ENCODE measurements around the gene AKR1D1. TPM values are rescaled to one million over a fixed set of nuclear protein-coding genes. Genes with fewer than 3 reads are reported as not detected.
A peak's percentile ranks its signal among the peaks of the same experiment; 100 is the strongest.

Gene AKR1D1
- total and polyA plus RNA-seq, 2 of the 13 experiments (the other 11 are each of a cell fraction or from before 2014, with no cell fraction given) = 6.9 to 37.0 TPM

DNA sequence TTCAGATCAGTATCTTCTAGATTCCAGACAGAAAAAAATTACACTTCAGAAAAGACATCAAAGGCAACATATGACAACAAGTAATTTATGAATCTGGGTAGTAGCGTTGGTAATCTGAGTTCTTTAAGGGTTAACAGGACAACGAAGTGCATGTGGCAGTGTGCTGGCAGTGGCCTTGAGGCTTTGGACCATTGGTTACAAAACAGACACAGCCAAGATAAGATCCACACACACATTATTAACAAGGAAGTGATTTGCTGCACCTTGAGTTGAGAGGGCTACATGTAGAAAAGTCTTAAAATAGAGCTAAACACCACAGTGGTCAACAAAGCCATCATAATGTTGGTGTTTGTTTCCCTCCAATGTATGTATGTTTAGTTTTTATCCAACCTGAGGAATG, 40.6 kb downstream of the AKR1D1 start (continued):
- TF ChIP-seq ZNF460 (CRISPR knock-in tag; IDR thresholded peaks at IDR 0.05; ENCODE audit: borderline replicate concordance) (no peak), STAG1 (CRISPR knock-in tag; IDR thresholded peaks at IDR 0.05) (peak; percentile 19; the same call in 1 of the 2 replicates), TSC22D2 (CRISPR knock-in tag; IDR thresholded peaks at IDR 0.05; ENCODE audit: borderline replicate concordance) (no peak), BCL6 (CRISPR knock-in tag; IDR thresholded peaks at IDR 0.05) (peak; percentile 32; the same call in 1 of the 2 replicates), ZNF263 (CRISPR knock-in tag; IDR thresholded peaks at IDR 0.05) (no peak), NAIF1 (CRISPR knock-in tag; IDR thresholded peaks at IDR 0.05; ENCODE audit: borderline replicate concordance) (no peak), RXRB (CRISPR knock-in tag; IDR thresholded peaks at IDR 0.05; ENCODE audit: borderline replicate concordance) (peak; percentile 45; the same call in 1 of the 2 replicates), ZMYM3 (CRISPR knock-in tag; IDR thresholded peaks at IDR 0.05) (peak; percentile 66; the same call in 1 of the 2 replicates)
- TF ChIP-seq, protein P1, sequence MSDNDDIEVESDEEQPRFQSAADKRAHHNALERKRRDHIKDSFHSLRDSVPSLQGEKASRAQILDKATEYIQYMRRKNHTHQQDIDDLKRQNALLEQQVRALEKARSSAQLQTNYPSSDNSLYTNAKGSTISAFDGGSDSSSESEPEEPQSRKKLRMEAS (IDR thresholded peaks at IDR 0.05) = peak; percentile 90

DNA sequence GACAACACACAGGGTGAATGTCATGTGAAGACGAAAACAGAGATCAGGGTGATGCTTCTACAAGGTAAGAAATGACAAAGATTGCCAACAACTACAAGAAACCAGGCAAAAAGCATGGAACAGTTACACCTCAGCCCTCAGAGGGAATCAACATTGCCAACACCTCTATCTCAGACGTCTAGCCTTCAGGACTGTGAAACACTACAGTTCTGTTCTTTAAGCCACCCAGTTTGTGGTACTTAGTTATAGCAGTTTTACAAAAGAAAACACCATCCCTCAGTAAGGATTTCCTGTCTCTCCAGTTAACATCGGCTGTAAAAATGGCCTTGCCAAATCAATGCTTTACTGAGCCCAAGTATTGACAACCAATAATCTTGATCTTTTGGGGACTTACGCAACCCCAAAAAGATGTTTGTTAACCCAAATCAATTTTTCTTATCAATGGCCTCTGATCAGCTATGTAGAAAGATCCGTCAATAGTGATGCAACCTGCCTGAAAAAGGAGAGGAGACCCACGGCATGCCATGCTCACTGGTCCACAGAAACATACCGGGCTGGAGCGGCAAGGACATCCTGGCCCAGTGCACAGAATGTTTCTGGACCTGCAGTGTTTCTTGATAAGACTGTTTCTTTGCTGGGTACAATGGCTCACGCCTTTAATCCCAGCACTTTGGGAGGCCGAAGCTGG, 44.0 kb downstream of the AKR1D1 start:
- ChIA-PET CTCF (ENCODE audit: low intra/inter-chr PET ratio, low total read pairs) (no interaction called here), POLR2A (no interaction called here)
- Histone ChIP-seq H4K20me1 (ENCODE audit: insufficient read depth, low read length) (no peaks in the 10 kb centered on the region), H3K36me3 (replicated peaks in 1 of 2; ENCODE audit: control insufficient read depth in 1 of 2, insufficient read depth in 2 of 2, low read length in 2 of 2) (no peaks in the 10 kb centered on the region), H3K4me3 (replicated peaks in 1 of 3; ENCODE audit: insufficient read depth in 1 of 3, low read depth in 2 of 3, low read length in 3 of 3) (no peak overlapping the region), H3K27ac (ENCODE audit: extremely low read length, insufficient read depth, low read length) (peak overlapping the region; percentile 9), H3K9ac (ENCODE audit: insufficient read depth, low read depth, low read length) (no peak overlapping the region), H3K79me2 (ENCODE audit: insufficient read depth, low read length) (no peaks in the 10 kb centered on the region), H3K4me1 (ENCODE audit: insufficient read depth, low read length) (peaks cover 54% of the 10 kb centered on the region), H3K4me2 (ENCODE audit: low read depth, low read length) (no peak overlapping the region), H3K27me3 (ENCODE audit: control insufficient read depth in 1 of 2, insufficient read depth in 2 of 2, low read length in 2 of 2) (no peaks in the 10 kb centered on the region), H2AFZ (ENCODE audit: low read length) (no peak overlapping the region), H3K9me3 (ENCODE audit: low read length) (no peaks in the 10 kb centered on the region)
- no peak for DNase-seq (ENCODE audit: low spot score)
- WGBS (ENCODE audit: low lambda C conversion rate) = 59% methylated on average over 10 of the region's 10 CpGs
- intact Hi-C loops (cut with micrococcal nuclease; ENCODE audit: unreplicated experiment) (no loop called here), in situ Hi-C loops (cut with HindIII; ENCODE audit: extremely low pct_ligation_motif_present, low pct_unique_long_range_greater_than_20kb) (no loop called here)
- BruUV-seq (replicated peaks) = no TSS peak
- peak; percentile 66 for ATAC-seq
- FAIRE-seq = no peak
- TF ChIP-seq ZSCAN29 (CRISPR knock-in tag; conservative IDR thresholded peaks at IDR 0.05) = 0 out of 2 replicates have a peak, but pooled peaks have one; percentile 30
- TF ChIP-seq ZNF251 (CRISPR knock-in tag; IDR thresholded peaks at IDR 0.05) = no peak
- peak; percentile 71; the same call in 1 of the 2 replicates for TF ChIP-seq ZNF737 (CRISPR knock-in tag; IDR thresholded peaks at IDR 0.05; ENCODE audit: borderline replicate concordance)
- TF ChIP-seq, protein P2, sequence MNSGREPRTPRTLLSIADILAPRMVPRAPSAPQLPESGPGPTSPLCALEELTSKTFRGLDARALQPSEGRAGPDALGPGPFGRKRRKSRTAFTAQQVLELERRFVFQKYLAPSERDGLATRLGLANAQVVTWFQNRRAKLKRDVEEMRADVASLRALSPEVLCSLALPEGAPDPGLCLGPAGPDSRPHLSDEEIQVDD (CRISPR knock-in tag; IDR thresholded peaks at IDR 0.05; ENCODE audit: borderline replicate concordance) = no peak
- TF ChIP-seq, protein P3, sequence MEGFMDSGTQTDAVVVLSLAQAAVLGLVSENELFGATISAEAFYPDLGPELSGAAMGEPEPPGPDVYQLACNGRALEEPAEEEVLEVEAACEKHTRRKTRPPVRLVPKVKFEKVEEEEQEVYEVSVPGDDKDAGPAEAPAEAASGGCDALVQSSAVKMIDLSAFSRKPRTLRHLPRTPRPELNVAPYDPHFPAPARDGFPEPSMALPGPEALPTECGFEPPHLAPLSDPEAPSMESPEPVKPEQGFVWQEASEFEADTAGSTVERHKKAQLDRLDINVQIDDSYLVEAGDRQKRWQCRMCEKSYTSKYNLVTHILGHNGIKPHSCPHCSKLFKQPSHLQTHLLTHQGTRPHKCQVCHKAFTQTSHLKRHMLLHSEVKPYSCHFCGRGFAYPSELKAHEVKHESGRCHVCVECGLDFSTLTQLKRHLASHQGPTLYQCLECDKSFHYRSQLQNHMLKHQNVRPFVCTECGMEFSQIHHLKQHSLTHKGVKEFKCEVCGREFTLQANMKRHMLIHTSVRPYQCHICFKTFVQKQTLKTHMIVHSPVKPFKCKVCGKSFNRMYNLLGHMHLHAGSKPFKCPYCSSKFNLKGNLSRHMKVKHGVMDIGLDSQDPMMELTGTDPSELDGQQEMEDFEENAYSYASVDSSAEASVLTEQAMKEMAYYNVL (CRISPR knock-in tag; IDR thresholded peaks at IDR 0.05; ENCODE audit: borderline replicate concordance) = 0 out of 2 replicates have a peak, but pooled peaks have one; percentile 26
- no peak for TF ChIP-seq ZFAT (CRISPR knock-in tag; conservative IDR thresholded peaks at IDR 0.05)
- TF ChIP-seq ZNF773 (CRISPR knock-in tag; IDR thresholded peaks at IDR 0.05; ENCODE audit: borderline replicate concordance) = no peak
- TF ChIP-seq LCORL (IDR thresholded peaks at IDR 0.05) = no peak
- no peak for TF ChIP-seq LCORL (CRISPR knock-in tag; IDR thresholded peaks at IDR 0.05)
- no peak for TF ChIP-seq IKZF1 (IDR thresholded peaks at IDR 0.05)
- TF ChIP-seq ZFP1 (CRISPR knock-in tag; IDR thresholded peaks at IDR 0.05) = no peak

All from HepG2 (cell line).